Stimulated activated CD4-positive, alpha-beta T cell treated with anti-CD3 and anti-CD28 coated beads, TNF-alpha, amount 100 ng/mL, for 48 hours (primary cell): ENCODE results near the gene ZNF791.
"Not testable (repeated sequence)": the region's sequence is repeated elsewhere in the genome, so short reads cannot be mapped to it uniquely, and the experiment has no call there.

Experiments
- DNase-seq, 3 donors: peaks; one replicate each; pipeline ENCODE4 v3.0.0-alpha.2; 2020; ENCODE audit warnings: low read depth in 3 of 3

The ZNF791 gene

GRCh38 chr19:12629215-12629614 lies 18.5 kb downstream of the ZNF791 start:
- no peak for DNase-seq

GRCh38 chr19:12636631-12637030 lies 25.9 kb downstream of the ZNF791 start:
- no peak for DNase-seq

GRCh38 chr19:12638611-12639182 lies 28.0 kb downstream of the ZNF791 start:
- no peak for DNase-seq

- DNase-seq, result peak; percentile 75 to 84 (median 82)
Measured at GRCh38 chr19:12639901-12640613, 29.3 kb downstream of the ZNF791 start.

- no peak for DNase-seq
Measured at GRCh38 chr19:12641456-12641855, 30.7 kb downstream of the ZNF791 start.

GRCh38 chr19:12642506-12642905 lies 31.8 kb downstream of the ZNF791 start:
- DNase-seq, result no peak

GRCh38 chr19:12643716-12644115 lies 33.0 kb downstream of the ZNF791 start:
- not testable (repeated sequence) for DNase-seq

GRCh38 chr19:12646551-12646950 lies 35.8 kb downstream of the ZNF791 start:
- DNase-seq, result no peak

- DNase-seq, result no peak
Measured at GRCh38 chr19:12647047-12647446, 36.3 kb downstream of the ZNF791 start.

GRCh38 chr19:12647490-12648071 lies 36.9 kb downstream of the ZNF791 start:
- peak in 1 of 3 donors; percentile 54 for DNase-seq

- no peak for DNase-seq
Measured at GRCh38 chr19:12648088-12648487, 37.4 kb downstream of the ZNF791 start.

GRCh38 chr19:12649941-12650340 lies 39.2 kb downstream of the ZNF791 start:
- no peak for DNase-seq

- DNase-seq, result no peak
Measured at GRCh38 chr19:12652219-12652618, 41.5 kb downstream of the ZNF791 start.

GRCh38 chr19:12655546-12655945 lies 44.8 kb downstream of the ZNF791 start:
- no peak for DNase-seq

GRCh38 chr19:12656899-12657571 lies 46.3 kb downstream of the ZNF791 start:
- peak in 2 of 3 donors; percentile 23 to 53 for DNase-seq

GRCh38 chr19:12657966-12658365 lies 47.2 kb downstream of the ZNF791 start:
- no peak for DNase-seq

- DNase-seq, result no peak
Measured at GRCh38 chr19:12660980-12661379, 50.3 kb downstream of the ZNF791 start.

GRCh38 chr19:12664406-12665280 lies 53.9 kb downstream of the ZNF791 start:
- no peak for DNase-seq

- DNase-seq, result peak in 1 of 3 donors; percentile 35
Measured at GRCh38 chr19:12665281-12665573, 54.5 kb downstream of the ZNF791 start.

GRCh38 chr19:12665671-12666264 lies 55.0 kb downstream of the ZNF791 start:
- DNase-seq, result no peak

- peak in 2 of 3 donors; percentile 62 to 85 for DNase-seq
Measured at GRCh38 chr19:12666265-12667048, 55.7 kb downstream of the ZNF791 start, which contains the start of the genes MAN2B1 and WDR83. MAN2B1 (minus strand) TSS chr19:12666742; CDS start chr19:12666701, 41 bp downstream. WDR83 (plus strand) TSS chr19:12666807; CDS start chr19:12669791, 2,984 bp downstream.
